IMR-90 (cell line): ENCODE measurements around the gene BRSK1. TPM values are rescaled to one million over a fixed set of nuclear protein-coding genes. Genes with fewer than 3 reads are reported as not detected.

Source experiments
- polyA plus RNA-seq, 3 experiments: library from polyadenylated mRNA; depleted of rRNA; stranded (reverse); fragments of >200 nt; gene quantifications; 2 replicates each; pipeline ENCODE4 v1.2.3, GENCODE V29; 2012; ENCODE audit warnings: low replicate concordance in 1 of 3
- total RNA-seq: library from RNA; depleted of rRNA; stranded (reverse); fragments of >200 nt; gene quantifications from 2 replicates; pipeline ENCODE4 v1.2.3, GENCODE V29; 2012
- TF ChIP-seq, protein P1 (sequence below): conservative IDR thresholded peaks from 2 replicates; pipeline ENCODE4 v1.5.1; 2012; ENCODE audit warnings: mild to moderate bottlenecking, low read depth, low read length, improper control_type of control experiment

Gene BRSK1
- total and polyA plus RNA-seq, 2 of the 4 experiments (the other 2 are of a cell fraction), result 2.5 to 22.3 TPM

DNA sequence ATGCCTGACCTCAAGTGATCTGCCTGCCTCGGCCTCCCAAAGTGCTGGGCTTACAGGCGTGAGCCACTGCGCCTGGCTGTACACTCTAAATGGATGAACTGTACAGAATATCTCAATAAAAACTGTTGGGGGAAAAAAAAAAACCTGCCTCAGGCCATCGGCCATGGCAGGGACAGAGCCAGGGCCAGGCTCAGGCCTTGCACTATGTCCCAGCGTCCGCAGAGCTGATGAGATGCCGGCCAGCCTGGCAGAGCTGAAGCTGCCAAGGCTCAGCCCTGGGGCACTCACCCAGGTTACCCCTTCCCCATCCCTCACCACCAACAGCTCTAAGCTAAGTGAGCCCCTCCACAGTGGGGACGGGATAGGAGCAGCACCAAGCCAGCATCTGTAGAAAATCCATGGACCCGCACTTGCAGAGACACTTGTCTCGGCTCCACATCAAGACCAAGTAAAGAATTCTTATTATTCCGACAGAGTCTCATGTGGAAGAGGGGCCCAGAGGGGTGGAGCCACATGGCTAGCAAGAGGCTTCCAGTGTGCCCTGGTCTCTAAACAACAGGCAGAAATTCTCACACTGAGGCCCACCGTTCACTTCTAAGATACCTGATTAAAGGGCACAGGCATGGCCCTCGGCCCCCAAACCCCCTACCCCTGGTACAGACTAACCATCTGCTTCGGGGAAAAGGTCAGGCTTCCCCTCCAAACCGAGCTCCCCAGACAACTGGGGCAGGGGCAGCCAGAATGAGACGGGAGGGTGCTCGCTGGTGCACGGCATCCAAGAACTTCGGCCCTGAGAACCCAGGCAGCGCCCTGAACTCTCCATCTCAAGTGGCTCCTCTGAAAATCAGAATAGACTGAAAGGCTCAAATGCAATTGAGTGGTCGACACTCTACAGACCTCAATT, 30.8 kb upstream of the BRSK1 start (continued):
- TF ChIP-seq, protein P1, sequence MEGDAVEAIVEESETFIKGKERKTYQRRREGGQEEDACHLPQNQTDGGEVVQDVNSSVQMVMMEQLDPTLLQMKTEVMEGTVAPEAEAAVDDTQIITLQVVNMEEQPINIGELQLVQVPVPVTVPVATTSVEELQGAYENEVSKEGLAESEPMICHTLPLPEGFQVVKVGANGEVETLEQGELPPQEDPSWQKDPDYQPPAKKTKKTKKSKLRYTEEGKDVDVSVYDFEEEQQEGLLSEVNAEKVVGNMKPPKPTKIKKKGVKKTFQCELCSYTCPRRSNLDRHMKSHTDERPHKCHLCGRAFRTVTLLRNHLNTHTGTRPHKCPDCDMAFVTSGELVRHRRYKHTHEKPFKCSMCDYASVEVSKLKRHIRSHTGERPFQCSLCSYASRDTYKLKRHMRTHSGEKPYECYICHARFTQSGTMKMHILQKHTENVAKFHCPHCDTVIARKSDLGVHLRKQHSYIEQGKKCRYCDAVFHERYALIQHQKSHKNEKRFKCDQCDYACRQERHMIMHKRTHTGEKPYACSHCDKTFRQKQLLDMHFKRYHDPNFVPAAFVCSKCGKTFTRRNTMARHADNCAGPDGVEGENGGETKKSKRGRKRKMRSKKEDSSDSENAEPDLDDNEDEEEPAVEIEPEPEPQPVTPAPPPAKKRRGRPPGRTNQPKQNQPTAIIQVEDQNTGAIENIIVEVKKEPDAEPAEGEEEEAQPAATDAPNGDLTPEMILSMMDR, result no peak
